Activated naive CD8-positive, alpha-beta T cell treated with anti-CD3 and anti-CD28 coated beads for 36 hours (primary cell): ENCODE results near the gene TBC1D1. TPM values are rescaled to one million over a fixed set of nuclear protein-coding genes. Genes with fewer than 3 reads are reported as not detected.
"Not testable (repeated sequence)": the region's sequence is repeated elsewhere in the genome, so short reads cannot be mapped to it uniquely, and the experiment has no call there.

Experiments
- DNase-seq: peaks from one replicate; pipeline ENCODE4 v3.0.0; 2021
- H3K27ac Mint-ChIP-seq: one replicate; pipeline ENCODE4 v1.8.0; 2022; ENCODE audit warnings: mild to moderate bottlenecking, moderate library complexity, mixed read lengths
- H3K27me3 Mint-ChIP-seq: one replicate; pipeline ENCODE4 v1.8.0; 2022; ENCODE audit warnings: mild to moderate bottlenecking, mixed read lengths
- H3K36me3 Mint-ChIP-seq: one replicate; pipeline ENCODE4 v1.8.0; 2021; ENCODE audit warnings: mild to moderate bottlenecking, mixed read lengths
- H3K4me1 Mint-ChIP-seq: one replicate; pipeline ENCODE4 v1.8.0; 2021; ENCODE audit warnings: mixed read lengths
- H3K4me3 Mint-ChIP-seq: one replicate; pipeline ENCODE4 v1.8.0; 2022; ENCODE audit warnings: mild to moderate bottlenecking, moderate library complexity, mixed read lengths
- H3K9me3 Mint-ChIP-seq: one replicate; pipeline ENCODE4 v1.8.0; 2022; ENCODE audit warnings: mixed read lengths
- total RNA-seq, 2 experiments: library from RNA; stranded (reverse); gene quantifications; one replicate each; pipeline ENCODE4 v1.2.3, GENCODE V29; 2021

Gene TBC1D1
- total RNA-seq, 2 experiments from 2014 or later = 79.6 to 80.3 TPM

- Mint-ChIP-seq H3K36me3 (peaks cover 17% of the 10 kb centered on the region), H3K27me3 (no peaks in the 10 kb centered on the region), H3K4me1 (peaks cover 27% of the 10 kb centered on the region), H3K9me3 (no peaks in the 10 kb centered on the region), H3K4me3 (no peak overlapping the region), H3K27ac (no peak overlapping the region)
- no peak for DNase-seq
These were observed 13.0 kb downstream of the TBC1D1 start for GRCh38 chr4:37903901-37904300.

GRCh38 chr4:37904824-37905223, 13.9 kb downstream of the TBC1D1 start:
- no peaks in the 10 kb centered on the region for H3K9me3 Mint-ChIP-seq
- H3K4me1 Mint-ChIP-seq = peaks cover 29% of the 10 kb centered on the region
- no peak overlapping the region for H3K27ac Mint-ChIP-seq
- H3K4me3 Mint-ChIP-seq = no peak overlapping the region
- no peaks in the 10 kb centered on the region for H3K27me3 Mint-ChIP-seq
- H3K36me3 Mint-ChIP-seq = peaks cover 12% of the 10 kb centered on the region
- no peak for DNase-seq

DNA sequence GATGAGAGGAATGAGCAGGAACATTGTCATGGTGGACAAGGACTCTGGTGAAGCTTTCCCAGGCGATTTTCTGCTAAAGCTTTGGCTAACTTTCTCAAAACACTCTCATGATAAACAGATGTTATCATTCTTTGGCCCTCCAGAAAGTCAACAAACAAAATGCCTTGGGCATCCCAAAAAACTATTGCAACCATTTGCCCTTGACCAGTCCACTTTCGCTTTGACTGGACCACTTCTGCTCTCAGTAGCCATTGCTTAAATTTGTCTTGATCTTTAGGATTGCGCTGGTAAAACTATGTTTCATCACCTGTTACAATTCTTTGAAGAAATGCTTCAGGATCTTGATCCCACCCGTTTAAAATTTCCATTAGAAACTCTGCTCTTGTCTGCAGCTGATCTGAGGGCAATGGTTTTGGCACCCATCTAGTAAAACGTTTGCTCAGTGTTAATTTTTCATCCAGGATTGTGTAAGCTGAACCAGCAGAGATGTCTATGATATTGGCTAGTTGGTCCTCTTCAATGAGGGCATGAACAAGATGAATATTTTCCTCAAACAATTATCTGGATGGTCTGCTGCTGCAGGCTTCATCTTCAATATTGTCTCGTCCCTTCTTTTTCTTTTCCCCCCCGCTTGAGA, 14.8 kb downstream of the TBC1D1 start:
- no peak for DNase-seq
- peaks cover 29% of the 10 kb centered on the region for H3K4me1 Mint-ChIP-seq

DNA sequence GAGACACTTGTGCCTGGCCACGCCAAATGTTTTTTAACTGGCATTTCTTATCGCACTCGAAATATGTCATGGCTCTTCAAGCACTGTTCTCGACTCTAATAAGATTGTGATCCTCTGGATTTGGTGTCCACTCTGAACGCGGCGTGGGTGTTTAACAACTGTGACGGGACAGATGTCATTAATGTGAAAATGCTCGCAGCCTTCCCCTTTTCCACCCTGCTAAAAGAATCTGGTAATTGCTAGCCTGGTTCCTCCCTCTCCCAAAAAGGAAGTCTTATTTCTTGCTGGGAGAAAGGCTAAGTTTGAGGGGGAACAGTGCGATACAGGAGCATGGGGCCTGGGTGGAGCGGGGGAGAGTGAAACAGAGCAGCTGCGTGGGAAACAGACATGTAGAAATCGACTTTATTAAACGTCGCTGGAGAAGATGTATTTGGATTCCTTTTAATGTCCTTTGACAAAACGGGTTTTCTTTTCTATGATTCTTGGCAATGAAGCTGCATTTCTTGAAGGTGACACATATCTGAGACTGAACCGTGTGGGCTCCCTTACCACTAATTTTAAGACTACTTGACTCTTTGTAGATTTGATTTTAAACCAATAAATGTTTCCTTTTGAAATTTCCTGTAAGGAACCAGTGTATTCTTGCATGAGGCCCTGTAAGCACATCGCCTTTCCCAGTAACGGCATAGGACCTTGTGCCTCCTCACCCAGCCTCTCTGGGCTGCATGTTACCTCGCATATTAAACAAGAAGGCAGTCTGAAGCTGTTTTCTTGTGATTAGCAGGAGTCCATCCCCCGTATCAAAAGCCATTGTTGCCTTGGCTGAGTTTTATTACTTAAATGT, 17.8 kb downstream of the TBC1D1 start:
- DNase-seq = no peak
- no peaks in the 10 kb centered on the region for H3K9me3 Mint-ChIP-seq
- no peak overlapping the region for H3K27ac Mint-ChIP-seq
- no peak overlapping the region for H3K4me3 Mint-ChIP-seq
- H3K36me3 Mint-ChIP-seq = peaks cover 5% of the 10 kb centered on the region
- peaks cover 34% of the 10 kb centered on the region for H3K4me1 Mint-ChIP-seq
- no peaks in the 10 kb centered on the region for H3K27me3 Mint-ChIP-seq

More for the DNA sequence above, 14.8 kb downstream of the TBC1D1 start:
- peaks cover 12% of the 10 kb centered on the region for H3K36me3 Mint-ChIP-seq
- H3K27ac Mint-ChIP-seq = no peak overlapping the region
- no peak overlapping the region for H3K4me3 Mint-ChIP-seq
- no peaks in the 10 kb centered on the region for H3K9me3 Mint-ChIP-seq
- no peaks in the 10 kb centered on the region for H3K27me3 Mint-ChIP-seq

DNA sequence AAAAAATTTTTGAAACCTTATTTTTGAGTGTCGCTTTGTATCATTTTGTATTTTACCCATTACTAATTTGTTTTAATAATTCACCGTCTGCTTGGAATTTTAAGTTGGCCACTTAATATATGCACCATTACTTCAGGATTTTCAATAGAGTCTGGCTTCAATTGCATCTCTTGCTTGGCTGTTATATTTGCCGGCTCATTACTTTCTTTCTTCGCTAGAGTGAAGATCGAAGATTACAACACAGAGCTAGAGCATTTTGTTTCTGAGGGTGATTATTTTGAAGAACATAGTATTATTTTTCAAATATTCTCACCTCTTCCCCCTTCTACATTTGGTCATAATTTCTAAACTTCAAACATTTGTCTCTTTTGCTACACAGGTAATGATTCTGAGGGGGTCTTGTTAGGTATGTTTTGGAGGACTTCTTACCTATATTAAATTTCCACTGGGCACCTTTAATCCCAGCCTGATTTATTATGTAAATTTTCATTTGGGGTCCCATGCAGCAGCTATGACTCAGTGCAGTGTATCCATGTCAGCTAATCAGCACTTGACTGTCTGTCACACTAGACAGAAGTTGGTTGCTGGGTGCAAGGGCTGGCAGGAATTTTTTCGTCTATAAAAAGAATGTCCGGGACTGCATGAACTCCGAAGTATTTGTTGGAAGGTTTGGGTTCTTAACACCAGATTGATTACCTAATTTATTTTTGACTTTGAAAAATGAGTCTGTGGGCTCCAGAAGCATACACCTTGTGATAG, 18.6 kb downstream of the TBC1D1 start:
- Mint-ChIP-seq H3K27me3 (no peaks in the 10 kb centered on the region), H3K4me3 (no peak overlapping the region), H3K27ac (no peak overlapping the region), H3K4me1 (peaks cover 34% of the 10 kb centered on the region), H3K9me3 (no peaks in the 10 kb centered on the region), H3K36me3 (peaks cover 5% of the 10 kb centered on the region)
- DNase-seq = no peak

DNA sequence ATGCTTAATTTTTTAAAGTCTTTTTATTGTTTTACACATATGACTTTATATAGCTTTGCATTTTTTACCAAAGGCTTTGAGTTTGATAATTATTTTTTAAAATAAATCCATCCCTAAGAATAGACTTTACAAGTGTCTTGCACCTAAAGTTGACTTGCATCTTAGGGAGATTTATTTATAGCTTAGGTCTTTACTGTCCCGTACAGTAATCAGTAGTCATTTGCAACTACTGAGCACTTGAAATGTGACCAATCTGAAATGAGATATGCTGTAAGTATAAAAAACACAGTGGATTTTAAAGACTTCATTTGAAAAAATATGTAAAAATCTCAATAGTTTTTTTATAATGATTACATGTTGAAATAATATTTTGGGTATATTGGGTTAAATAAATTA, 19.2 kb downstream of the TBC1D1 start:
- no peak for DNase-seq
- H3K4me3 Mint-ChIP-seq = no peak overlapping the region
- H3K27ac Mint-ChIP-seq = no peak overlapping the region
- H3K27me3 Mint-ChIP-seq = no peaks in the 10 kb centered on the region
- peaks cover 34% of the 10 kb centered on the region for H3K4me1 Mint-ChIP-seq
- H3K36me3 Mint-ChIP-seq = peaks cover 5% of the 10 kb centered on the region
- no peaks in the 10 kb centered on the region for H3K9me3 Mint-ChIP-seq

DNA sequence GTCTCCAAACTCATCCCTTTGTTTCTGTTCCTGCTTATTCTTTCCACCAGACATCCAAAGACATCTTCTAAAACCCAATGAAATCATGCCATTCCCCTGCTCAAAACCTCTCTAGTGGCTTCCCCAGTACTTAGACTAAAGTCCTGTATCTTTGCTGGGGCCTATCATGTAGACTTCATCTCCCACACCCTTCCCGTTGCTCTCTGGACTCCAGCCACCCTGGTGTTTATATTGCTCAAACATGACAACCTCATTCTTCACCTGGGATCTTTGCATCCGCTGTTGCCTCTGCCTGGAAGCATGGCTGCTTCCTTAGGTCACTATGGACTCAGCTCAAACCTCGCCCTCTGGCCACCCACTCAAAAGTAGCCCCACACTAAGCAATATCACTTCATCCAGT, 23.7 kb downstream of the TBC1D1 start:
- Mint-ChIP-seq H3K9me3 (no peaks in the 10 kb centered on the region), H3K27me3 (no peaks in the 10 kb centered on the region), H3K4me3 (no peak overlapping the region), H3K36me3 (peaks cover 1% of the 10 kb centered on the region), H3K4me1 (peaks cover 11% of the 10 kb centered on the region), H3K27ac (no peak overlapping the region)
- no peak for DNase-seq

DNA sequence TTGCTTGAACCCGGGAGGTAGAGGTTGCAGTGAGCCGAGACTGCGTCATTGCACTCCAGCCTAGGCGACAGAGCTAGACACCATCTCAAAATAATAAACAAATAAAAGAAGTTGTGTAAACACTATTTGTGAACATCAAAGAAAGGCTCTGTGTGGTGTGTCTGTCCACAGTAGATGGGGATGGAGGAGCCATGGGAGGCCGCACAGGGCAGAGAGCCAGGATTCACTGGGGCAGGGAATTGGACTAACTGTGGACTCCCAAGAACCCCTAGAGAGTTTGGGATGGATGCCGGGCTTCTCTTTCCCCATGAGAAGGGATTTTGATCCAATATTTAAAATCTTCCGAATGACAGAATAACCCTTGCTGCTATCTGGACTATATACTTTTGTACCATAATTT, 26.5 kb downstream of the TBC1D1 start:
- no peak overlapping the region for H3K4me3 Mint-ChIP-seq

DNA sequence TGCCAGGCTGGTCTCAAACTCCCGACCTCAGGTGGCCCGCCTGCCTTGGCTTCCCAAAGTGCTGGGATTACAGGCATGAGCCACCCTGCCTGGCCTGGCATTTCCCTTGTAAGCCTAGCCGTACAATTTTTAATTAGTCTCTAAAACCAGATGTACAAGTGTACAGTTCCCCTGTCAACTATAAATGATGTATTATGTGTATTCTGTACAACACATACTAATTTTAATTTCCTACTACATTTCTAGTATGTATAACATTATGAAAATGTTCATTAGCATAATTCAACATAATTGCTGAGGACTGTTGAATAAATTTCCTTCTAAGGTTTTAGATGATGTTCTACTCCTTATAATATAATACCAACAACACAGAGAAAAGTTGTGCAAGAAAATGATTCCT, 27.8 kb downstream of the TBC1D1 start:
- DNase-seq = no peak
- Mint-ChIP-seq H3K36me3 (peaks cover 9% of the 10 kb centered on the region), H3K27ac (no peak overlapping the region), H3K4me3 (no peak overlapping the region), H3K4me1 (peaks cover 14% of the 10 kb centered on the region), H3K9me3 (peaks cover 3% of the 10 kb centered on the region), H3K27me3 (no peaks in the 10 kb centered on the region)

More for the DNA sequence above, 26.5 kb downstream of the TBC1D1 start:
- H3K4me1 Mint-ChIP-seq = peaks cover 9% of the 10 kb centered on the region
- DNase-seq = no peak
- no peaks in the 10 kb centered on the region for H3K9me3 Mint-ChIP-seq
- no peaks in the 10 kb centered on the region for H3K27me3 Mint-ChIP-seq
- H3K27ac Mint-ChIP-seq = no peak overlapping the region
- H3K36me3 Mint-ChIP-seq = peaks cover 5% of the 10 kb centered on the region

GRCh38 chr4:37922328-37922727, 31.4 kb downstream of the TBC1D1 start:
- H3K9me3 Mint-ChIP-seq = peaks cover 3% of the 10 kb centered on the region
- peaks cover 13% of the 10 kb centered on the region for H3K36me3 Mint-ChIP-seq
- no peaks in the 10 kb centered on the region for H3K27me3 Mint-ChIP-seq
- peak; percentile 10 for DNase-seq
- H3K4me3 Mint-ChIP-seq = no peak overlapping the region
- peaks cover 20% of the 10 kb centered on the region for H3K4me1 Mint-ChIP-seq
- no peak overlapping the region for H3K27ac Mint-ChIP-seq

GRCh38 chr4:37923089-37923488, 32.2 kb downstream of the TBC1D1 start:
- not testable (repeated sequence) for H3K27ac Mint-ChIP-seq, H3K27me3 Mint-ChIP-seq, H3K4me3 Mint-ChIP-seq, H3K9me3 Mint-ChIP-seq, DNase-seq
- Mint-ChIP-seq H3K4me1 (peaks cover 25% of the 10 kb centered on the region), H3K36me3 (peaks cover 13% of the 10 kb centered on the region)

DNA sequence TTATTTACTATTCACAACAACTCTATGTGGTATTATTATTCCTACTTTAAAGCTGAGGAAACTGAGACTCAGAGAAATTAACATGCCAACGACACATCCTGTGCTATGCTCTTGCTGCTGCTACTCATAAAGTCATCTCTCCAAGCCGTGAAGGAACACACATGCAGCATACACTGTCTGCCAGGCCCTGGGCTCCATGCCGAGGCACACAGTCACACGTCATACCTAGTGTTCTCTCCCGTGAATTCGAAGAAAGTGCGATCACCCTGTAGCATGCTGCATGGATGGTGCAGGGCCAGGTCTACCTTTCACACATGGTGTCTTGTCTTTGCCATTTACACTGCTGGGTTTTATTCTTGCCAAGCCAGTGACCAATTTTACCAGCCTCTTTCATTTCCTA, 34.1 kb downstream of the TBC1D1 start:
- peaks cover 3% of the 10 kb centered on the region for H3K9me3 Mint-ChIP-seq
- H3K4me1 Mint-ChIP-seq = peaks cover 44% of the 10 kb centered on the region
- H3K4me3 Mint-ChIP-seq = no peak overlapping the region
- no peak overlapping the region for H3K27ac Mint-ChIP-seq
- DNase-seq = no peak
- H3K36me3 Mint-ChIP-seq = peaks cover 16% of the 10 kb centered on the region
- no peaks in the 10 kb centered on the region for H3K27me3 Mint-ChIP-seq

DNA sequence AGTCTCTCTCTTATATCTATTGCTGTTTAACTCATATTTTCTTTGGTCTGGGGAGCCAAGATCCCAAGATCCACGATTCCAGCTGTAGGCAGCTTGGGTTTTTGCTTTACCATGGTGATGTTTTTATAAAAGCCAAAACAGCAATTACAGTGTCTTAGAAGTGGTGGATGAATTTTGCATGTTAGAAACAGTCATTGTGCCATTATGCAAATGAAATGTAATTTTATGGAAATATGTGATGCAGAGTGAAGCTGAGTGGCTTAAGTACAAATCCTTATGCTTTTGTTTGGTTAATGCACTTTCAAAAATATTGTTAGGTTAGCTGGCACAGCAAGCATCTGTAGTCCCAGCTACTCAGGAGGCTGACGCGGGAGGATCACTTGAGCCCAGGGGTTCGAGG, 36.5 kb downstream of the TBC1D1 start:
- Mint-ChIP-seq H3K36me3 (peaks cover 14% of the 10 kb centered on the region), H3K9me3 (peaks cover 3% of the 10 kb centered on the region), H3K27ac (no peak overlapping the region), H3K27me3 (no peaks in the 10 kb centered on the region), H3K4me3 (no peak overlapping the region), H3K4me1 (peaks cover 36% of the 10 kb centered on the region)
- DNase-seq = no peak

GRCh38 chr4:37928426-37929416, 37.8 kb downstream of the TBC1D1 start:
- no peak overlapping the region for H3K27ac Mint-ChIP-seq
- DNase-seq = no peak
- H3K27me3 Mint-ChIP-seq = no peaks in the 10 kb centered on the region
- no peak overlapping the region for H3K4me3 Mint-ChIP-seq
- H3K4me1 Mint-ChIP-seq = peaks cover 31% of the 10 kb centered on the region
- H3K9me3 Mint-ChIP-seq = no peaks in the 10 kb centered on the region
- peaks cover 12% of the 10 kb centered on the region for H3K36me3 Mint-ChIP-seq
